Liver (tissue), 9 donors: ENCODE measurements around the gene ZBTB47. TPM values are rescaled to one million over a fixed set of nuclear protein-coding genes. Genes with fewer than 3 reads are reported as not detected.

Experiments used
- DNase-seq: peaks from one replicate; pipeline ENCODE4 v3.0.0-alpha.2; 2017; ENCODE audit warnings: low spot score
- H3K27ac ChIP-seq, 2 donors: one replicate each; pipeline ENCODE4 v1.7.0; 2013; ENCODE audit warnings: inconsistent platforms in 2 of 2, low read length in 2 of 2, control low read depth in 1 of 2, low read depth in 1 of 2, mild to moderate bottlenecking in 1 of 2
- H3K27me3 ChIP-seq, 4 donors: one replicate each; pipeline versions ENCODE4 v1.6.1 to v1.7.0; 2013; ENCODE audit warnings: low read length in 3 of 4, inconsistent platforms in 1 of 4, mild to moderate bottlenecking in 1 of 4, moderate library complexity in 1 of 4; ENCODE audit not compliant: control insufficient read depth in 4 of 4, insufficient read depth in 4 of 4
- H3K36me3 ChIP-seq, 4 donors: one replicate each; pipeline versions ENCODE4 v1.6.1 to v1.7.0; 2013; ENCODE audit warnings: low read length in 3 of 4, mild to moderate bottlenecking in 3 of 4, low read depth in 1 of 4, moderate library complexity in 1 of 4; ENCODE audit not compliant: control insufficient read depth in 4 of 4, insufficient read depth in 3 of 4
- H3K4me1 ChIP-seq, 4 donors: one replicate each; pipeline versions ENCODE4 v1.6.1 to v1.7.0; 2013; ENCODE audit warnings: low read length in 3 of 4, mild to moderate bottlenecking in 3 of 4, moderate library complexity in 1 of 4; ENCODE audit not compliant: control insufficient read depth in 4 of 4, insufficient read depth in 4 of 4
- H3K4me3 ChIP-seq, 3 donors: one replicate each; pipeline versions ENCODE4 v1.6.1 to v1.7.0; 2013; ENCODE audit warnings: low read length in 3 of 3, control low read depth in 1 of 3, low read depth in 1 of 3, mild to moderate bottlenecking in 1 of 3
- H3K9ac ChIP-seq, 2 donors: one replicate each; pipeline ENCODE4 v1.7.0; 2013; ENCODE audit warnings: low read length in 2 of 2, mild to moderate bottlenecking in 2 of 2, moderate library complexity in 2 of 2, control low read depth in 1 of 2, low read depth in 1 of 2
- H3K9me3 ChIP-seq, 4 donors: one replicate each; pipeline versions ENCODE4 v1.6.1 to v1.7.0; 2013; ENCODE audit warnings: low read length in 3 of 4; ENCODE audit not compliant: control insufficient read depth in 4 of 4
- ATF3 ChIP-seq: IDR thresholded peaks from 2 replicates; pipeline ENCODE4 v1.6.1; 2016; ENCODE audit warnings: antibody characterized with exemption
- CTCF ChIP-seq: fragments of 150-350 bp; IDR thresholded peaks from 2 replicates; pipeline ENCODE4 v1.5.1; 2017; ENCODE audit warnings: improper control_type of control experiment, low read depth, low read length; ENCODE audit not compliant: missing input control
- EGR1 ChIP-seq, 2 donors: IDR thresholded peaks; 2 replicates each; pipeline ENCODE4 v1.6.1; 2016 to 2018; ENCODE audit warnings: antibody characterized with exemption in 2 of 2, low read depth in 2 of 2
- FOXA1 ChIP-seq: IDR thresholded peaks from 2 replicates; pipeline ENCODE4 v1.6.1; 2016; ENCODE audit warnings: antibody characterized with exemption
- FOXA2 ChIP-seq: IDR thresholded peaks from 2 replicates; pipeline ENCODE4 v1.6.1; 2016; ENCODE audit warnings: antibody characterized with exemption
- GABPA ChIP-seq, 2 donors: IDR thresholded peaks in 1 of 2; conservative IDR thresholded peaks in 1 of 2; 2 replicates each; pipeline ENCODE4 v1.6.1; 2016; ENCODE audit warnings: antibody characterized with exemption in 2 of 2, mild to moderate bottlenecking in 1 of 2, moderate library complexity in 1 of 2
- HNF4A ChIP-seq, 2 donors: conservative IDR thresholded peaks; 2 replicates each; pipeline ENCODE4 v1.6.1; 2016; ENCODE audit warnings: antibody characterized with exemption in 2 of 2, mild to moderate bottlenecking in 2 of 2
- HNF4G ChIP-seq: IDR thresholded peaks from 2 replicates; pipeline ENCODE4 v1.6.1; 2016; ENCODE audit warnings: antibody characterized with exemption
- JUND ChIP-seq, 2 donors: IDR thresholded peaks; 2 replicates each; pipeline ENCODE4 v1.6.1; 2016; ENCODE audit warnings: antibody characterized with exemption in 2 of 2
- MAX ChIP-seq: IDR thresholded peaks from 2 replicates; pipeline ENCODE4 v1.6.1; 2016; ENCODE audit warnings: antibody characterized with exemption
- NR2F2 ChIP-seq: IDR thresholded peaks from 2 replicates; pipeline ENCODE4 v1.6.1; 2016; ENCODE audit warnings: antibody characterized with exemption
- RAD21 ChIP-seq, 2 donors: IDR thresholded peaks; 2 replicates each; pipeline ENCODE4 v1.6.1; 2016; ENCODE audit warnings: antibody characterized with exemption in 2 of 2, mild to moderate bottlenecking in 2 of 2
- REST ChIP-seq: IDR thresholded peaks from 2 replicates; pipeline ENCODE4 v1.6.1; 2016; ENCODE audit warnings: antibody characterized with exemption, mild to moderate bottlenecking
- RXRA ChIP-seq, 2 donors: IDR thresholded peaks; 2 replicates each; pipeline ENCODE4 v1.6.1; 2017 to 2018; ENCODE audit warnings: antibody characterized with exemption in 2 of 2, mild to moderate bottlenecking in 1 of 2
- SP1 ChIP-seq: IDR thresholded peaks from 2 replicates; pipeline ENCODE4 v1.6.1; 2018; ENCODE audit warnings: antibody characterized with exemption, mild to moderate bottlenecking
- TAF1 ChIP-seq: conservative IDR thresholded peaks from 2 replicates; pipeline ENCODE4 v1.6.1; 2016; ENCODE audit warnings: antibody characterized with exemption, mild to moderate bottlenecking
- YY1 ChIP-seq: IDR thresholded peaks from 2 replicates; pipeline ENCODE4 v1.6.1; 2016; ENCODE audit warnings: antibody characterized with exemption, mild to moderate bottlenecking
- ZBTB33 ChIP-seq: IDR thresholded peaks from 2 replicates; pipeline ENCODE4 v1.6.1; 2016; ENCODE audit warnings: antibody characterized with exemption
- WGBS: extraction: QIAGEN DNeasy Blood & Tissue Kit; methylation state at CpG from one replicate; pipeline ENCODE4 v1.1.7; 2013; 5-methylcytosine and 5-hydroxymethylcytosine counted together
- polyA plus RNA-seq, 2 donors: library from polyadenylated mRNA; stranded (reverse) in 1 of 2; unstranded in 1 of 2; fragments of 200-250 nt in 1 of 2; fragments of >200 nt in 1 of 2; fragmentation: Nextera tagmentation in 1 of 2; extraction: Ambion mirVana in 1 of 2; gene quantifications; one replicate each; pipeline versions ENCODE4 v1.2.1 to v1.2.3, GENCODE V29; 2013 to 2015
- total RNA-seq, 2 donors: library from RNA; depleted of rRNA; stranded (reverse); fragments of >200 nt; gene quantifications; one replicate each; pipeline ENCODE4 v1.2.3, GENCODE V29; 2014
- donor health status: healthy.
- donor health status: healthy.
- donor health status: healthy.
- donor health status: healthy.
- donor health status: healthy.

The ZBTB47 gene
- total and polyA plus RNA-seq, 4 donors: 0.42 to 7.4 (median 4.2) TPM

- TF ChIP-seq NR2F2 (no peak), ATF3 (no peak)
Observed at GRCh38 chr3:42663581-42664437, 10.3 kb downstream of the ZBTB47 start (continued).

DNA sequence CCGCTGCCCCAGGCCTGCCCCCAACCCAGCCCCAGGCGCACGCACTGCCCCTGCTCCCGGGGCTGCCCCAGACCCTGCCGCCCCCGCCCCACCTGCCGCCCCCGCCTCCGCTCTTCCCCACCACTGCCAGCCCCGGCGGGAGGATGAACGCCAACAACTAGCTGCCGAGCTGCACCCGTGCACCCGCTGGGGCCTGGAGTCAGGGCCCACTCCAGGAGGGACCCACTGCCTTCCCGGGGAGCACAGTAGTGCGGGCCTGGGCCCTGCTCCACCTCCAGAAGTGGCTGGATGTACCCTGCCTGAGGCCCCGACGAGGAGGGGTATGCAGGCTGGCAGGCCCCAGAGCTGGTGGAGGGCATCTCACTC, 10.9 kb downstream of the ZBTB47 start:
- Histone ChIP-seq H3K9me3 (peaks cover 0 to 1% (median 0%) of the 10 kb centered on the region in 4 donors), H3K36me3 (no peaks in the 10 kb centered on the region), H3K4me3 (no peak overlapping the region), H3K27ac (no peak overlapping the region), H3K9ac (no peak overlapping the region), H3K4me1 (no peaks in the 10 kb centered on the region), H3K27me3 (no peaks in the 10 kb centered on the region)
- TF ChIP-seq CTCF (no peak), ZBTB33 (no peak), TAF1 (no peak)
- no peak for DNase-seq
- 89% methylated on average over 19 of the region's 19 CpGs for WGBS

- 89% methylated on average over 15 of the region's 15 CpGs for WGBS
- no peaks in the 10 kb centered on the region for H3K36me3 ChIP-seq
- H3K27me3 ChIP-seq: no peaks in the 10 kb centered on the region
- no peak overlapping the region for H3K4me3 ChIP-seq
- peaks cover 0 to 1% (median 0%) of the 10 kb centered on the region in 4 donors for H3K9me3 ChIP-seq
- no peak overlapping the region for H3K9ac ChIP-seq
- H3K4me1 ChIP-seq: no peaks in the 10 kb centered on the region
- H3K27ac ChIP-seq: no peak overlapping the region
- TF ChIP-seq TAF1: no peak
- TF ChIP-seq HNF4G: no peak
- no peak for TF ChIP-seq RAD21 (IDR thresholded peaks at IDR 0.05)
- no peak for TF ChIP-seq SP1
- no peak for TF ChIP-seq GABPA (IDR thresholded peaks at IDR 0.05 in 1 of 2, conservative IDR thresholded peaks at IDR 0.05 in 1 of 2)
- no peak for TF ChIP-seq NR2F2
- no peak for TF ChIP-seq RXRA (IDR thresholded peaks at IDR 0.05)
- no peak for TF ChIP-seq REST
- no peak for TF ChIP-seq FOXA1
- no peak for TF ChIP-seq FOXA2
- TF ChIP-seq MAX: no peak
- TF ChIP-seq HNF4A (conservative IDR thresholded peaks at IDR 0.05): no peak
- TF ChIP-seq EGR1 (IDR thresholded peaks at IDR 0.05; ENCODE audit: low read depth in 2 of 2): no peak
- TF ChIP-seq JUND (IDR thresholded peaks at IDR 0.05): no peak
- no peak for TF ChIP-seq ZBTB33
- TF ChIP-seq YY1: no peak
- no peak for DNase-seq
Observed at GRCh38 chr3:42665050-42665878, 11.8 kb downstream of the ZBTB47 start.
